Measurements from ENCODE around the gene RAMP2.
"Not testable (repeated sequence)": the region's sequence is repeated elsewhere in the genome, so short reads cannot be mapped to it uniquely, and the experiment has no call there.

RAMP2 gene

GRCh38 chr17:42754782-42755181 is 6.2 kb upstream of the RAMP2 start:
- TF ChIP-seq ZFX (IDR thresholded peaks at IDR 0.05; ENCODE audit: borderline replicate concordance) (no peak), CTCF (IDR thresholded peaks at IDR 0.05) (no peak)
- H3K27ac ChIP-seq: no peak overlapping the region

GRCh38 chr17:42759982-42760651 is 910 bp upstream of the RAMP2 start:
- no peak overlapping the region for H3K27ac ChIP-seq
- TF ChIP-seq ZFX (IDR thresholded peaks at IDR 0.05; ENCODE audit: borderline replicate concordance): no peak
- TF ChIP-seq CTCF (IDR thresholded peaks at IDR 0.05): no peak

GRCh38 chr17:42761638-42762037 is 611 bp downstream of the RAMP2 start:
- no peak overlapping the region for H3K27ac ChIP-seq
- TF ChIP-seq CTCF (IDR thresholded peaks at IDR 0.05) (no peak), ZFX (IDR thresholded peaks at IDR 0.05; ENCODE audit: borderline replicate concordance) (no peak)

- no peak for TF ChIP-seq CTCF (IDR thresholded peaks at IDR 0.05)
- TF ChIP-seq ZFX (IDR thresholded peaks at IDR 0.05; ENCODE audit: borderline replicate concordance): no peak
- H3K27ac ChIP-seq: no peak overlapping the region
These were observed 5.1 kb downstream of the RAMP2 start for GRCh38 chr17:42766124-42766523.

- no peak for TF ChIP-seq ZFX (IDR thresholded peaks at IDR 0.05; ENCODE audit: borderline replicate concordance)
- no peak for TF ChIP-seq CTCF (IDR thresholded peaks at IDR 0.05)
- H3K27ac ChIP-seq: no peak overlapping the region
These were observed 6.5 kb downstream of the RAMP2 start for GRCh38 chr17:42767512-42767911.

GRCh38 chr17:42768006-42768405 is 7.0 kb downstream of the RAMP2 start:
- H3K27ac ChIP-seq: not testable (repeated sequence)

- not testable (repeated sequence) for H3K27ac ChIP-seq
These were observed 8.9 kb downstream of the RAMP2 start for GRCh38 chr17:42769964-42770363.

GRCh38 chr17:42772945-42773289 is 11.9 kb downstream of the RAMP2 start:
- peak overlapping the region; percentile 58 for H3K27ac ChIP-seq
- TF ChIP-seq ZFX (IDR thresholded peaks at IDR 0.05; ENCODE audit: borderline replicate concordance): no peak
- TF ChIP-seq CTCF (IDR thresholded peaks at IDR 0.05): no peak
